ENCODE results near the gene SFTPD.

DNA sequence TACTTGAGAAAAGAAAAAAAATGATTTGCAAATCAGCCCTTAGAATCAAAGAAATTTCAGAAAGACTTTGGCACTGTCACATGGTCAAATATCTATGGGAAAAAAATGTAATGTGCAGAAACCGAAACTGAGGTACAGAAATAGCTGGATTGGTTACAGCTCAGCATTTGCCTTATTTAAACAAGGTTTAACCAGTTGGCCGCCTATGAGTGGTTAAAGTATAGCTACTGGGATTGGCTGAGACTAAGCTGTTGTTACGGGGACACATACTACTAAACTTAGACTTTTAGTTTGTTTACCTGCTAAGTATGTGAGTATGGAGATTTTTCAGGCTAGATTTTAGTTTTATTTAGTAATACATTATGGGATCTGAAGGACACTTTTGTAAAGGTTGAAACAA, 38.6 kb downstream of the SFTPD start:
- TF ChIP-seq, protein P1, sequence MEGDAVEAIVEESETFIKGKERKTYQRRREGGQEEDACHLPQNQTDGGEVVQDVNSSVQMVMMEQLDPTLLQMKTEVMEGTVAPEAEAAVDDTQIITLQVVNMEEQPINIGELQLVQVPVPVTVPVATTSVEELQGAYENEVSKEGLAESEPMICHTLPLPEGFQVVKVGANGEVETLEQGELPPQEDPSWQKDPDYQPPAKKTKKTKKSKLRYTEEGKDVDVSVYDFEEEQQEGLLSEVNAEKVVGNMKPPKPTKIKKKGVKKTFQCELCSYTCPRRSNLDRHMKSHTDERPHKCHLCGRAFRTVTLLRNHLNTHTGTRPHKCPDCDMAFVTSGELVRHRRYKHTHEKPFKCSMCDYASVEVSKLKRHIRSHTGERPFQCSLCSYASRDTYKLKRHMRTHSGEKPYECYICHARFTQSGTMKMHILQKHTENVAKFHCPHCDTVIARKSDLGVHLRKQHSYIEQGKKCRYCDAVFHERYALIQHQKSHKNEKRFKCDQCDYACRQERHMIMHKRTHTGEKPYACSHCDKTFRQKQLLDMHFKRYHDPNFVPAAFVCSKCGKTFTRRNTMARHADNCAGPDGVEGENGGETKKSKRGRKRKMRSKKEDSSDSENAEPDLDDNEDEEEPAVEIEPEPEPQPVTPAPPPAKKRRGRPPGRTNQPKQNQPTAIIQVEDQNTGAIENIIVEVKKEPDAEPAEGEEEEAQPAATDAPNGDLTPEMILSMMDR (IDR thresholded peaks at IDR 0.05; ENCODE audit: low read length), result no peak
- no peak for TF ChIP-seq EZH2 (IDR thresholded peaks at IDR 0.05; ENCODE audit: borderline replicate concordance, low read length)
